Stimulated activated CD4-positive, alpha-beta T cell treated with anti-CD3 and anti-CD28 coated beads, Interleukin-2, amount 100 ng/mL, for 48 hours (primary cell): ENCODE measurements around the gene PPP1R14B.

Source experiments
- DNase-seq, 2 donors: peaks; one replicate each; pipeline ENCODE4 v3.0.0-alpha.2; 2020

PPP1R14B gene

DNA sequence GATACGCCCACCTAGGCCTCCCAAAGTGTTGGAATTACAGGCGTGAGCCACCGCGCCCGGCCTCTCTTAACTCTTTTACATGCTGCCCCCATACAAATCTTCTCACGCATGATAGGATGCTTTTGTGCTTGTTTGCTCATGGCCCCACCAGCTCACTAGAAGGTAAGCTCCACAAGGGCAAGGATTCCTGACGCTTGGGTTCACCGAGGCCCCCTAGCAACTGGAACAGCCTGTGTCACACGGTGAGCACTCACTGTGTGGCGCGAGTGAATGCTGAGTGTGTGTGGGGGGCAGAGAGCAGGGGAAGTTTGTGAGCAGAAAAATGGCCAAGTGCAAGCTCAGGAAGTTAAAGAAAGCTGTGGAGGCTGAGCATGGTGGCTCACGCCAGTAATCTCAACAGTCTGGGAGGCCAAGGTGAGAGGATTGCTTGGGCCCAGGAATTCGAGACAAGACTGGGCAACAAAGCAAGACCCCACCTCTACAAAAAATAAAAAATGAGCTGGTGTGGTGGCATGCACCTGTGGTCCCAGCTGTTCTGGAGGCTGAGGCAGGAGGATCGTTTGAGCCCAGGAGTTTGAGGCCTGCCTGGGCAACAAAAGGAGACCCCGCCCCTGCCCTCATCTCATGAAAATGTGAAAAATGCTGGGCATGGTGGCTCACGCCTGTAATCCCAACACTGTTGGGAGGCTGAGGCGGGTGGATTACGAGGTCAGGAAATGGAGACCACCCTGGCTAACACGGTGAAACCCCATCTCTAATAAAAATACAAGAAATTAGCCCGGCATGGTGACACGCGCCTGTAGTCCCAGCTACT is 35.4 kb upstream of the PPP1R14B start:
- DNase-seq: no peak

DNA sequence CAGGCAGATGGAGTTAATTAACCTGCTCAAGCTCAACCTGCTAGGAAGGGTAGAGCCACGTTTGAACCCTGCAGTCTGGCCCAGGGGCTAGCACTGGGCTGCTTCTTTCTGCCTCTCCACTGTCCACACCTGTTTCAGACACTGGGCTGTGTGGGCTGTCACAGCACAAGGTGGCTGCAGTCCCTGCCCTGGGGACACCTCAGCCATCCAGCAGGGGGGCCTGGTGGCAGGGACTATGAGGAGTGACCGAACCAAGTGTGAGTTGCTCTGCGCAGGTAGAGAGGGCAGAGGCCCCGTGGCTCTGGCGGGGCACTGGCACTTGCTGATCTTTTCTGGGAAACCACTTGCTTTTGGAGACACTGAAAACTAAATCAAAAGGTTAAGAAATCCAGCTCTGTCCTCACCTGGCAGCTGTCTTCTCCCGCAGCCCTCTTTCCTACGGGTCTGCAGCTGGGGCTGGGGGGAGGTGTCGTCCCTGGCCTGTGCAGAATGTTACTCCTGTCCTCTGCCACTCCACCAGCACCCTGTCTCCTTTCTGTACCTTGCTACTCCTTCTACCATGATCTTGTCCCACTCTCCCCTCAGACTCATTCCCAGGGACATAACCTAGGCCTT is 31.9 kb upstream of the PPP1R14B start:
- no peak for DNase-seq

DNA sequence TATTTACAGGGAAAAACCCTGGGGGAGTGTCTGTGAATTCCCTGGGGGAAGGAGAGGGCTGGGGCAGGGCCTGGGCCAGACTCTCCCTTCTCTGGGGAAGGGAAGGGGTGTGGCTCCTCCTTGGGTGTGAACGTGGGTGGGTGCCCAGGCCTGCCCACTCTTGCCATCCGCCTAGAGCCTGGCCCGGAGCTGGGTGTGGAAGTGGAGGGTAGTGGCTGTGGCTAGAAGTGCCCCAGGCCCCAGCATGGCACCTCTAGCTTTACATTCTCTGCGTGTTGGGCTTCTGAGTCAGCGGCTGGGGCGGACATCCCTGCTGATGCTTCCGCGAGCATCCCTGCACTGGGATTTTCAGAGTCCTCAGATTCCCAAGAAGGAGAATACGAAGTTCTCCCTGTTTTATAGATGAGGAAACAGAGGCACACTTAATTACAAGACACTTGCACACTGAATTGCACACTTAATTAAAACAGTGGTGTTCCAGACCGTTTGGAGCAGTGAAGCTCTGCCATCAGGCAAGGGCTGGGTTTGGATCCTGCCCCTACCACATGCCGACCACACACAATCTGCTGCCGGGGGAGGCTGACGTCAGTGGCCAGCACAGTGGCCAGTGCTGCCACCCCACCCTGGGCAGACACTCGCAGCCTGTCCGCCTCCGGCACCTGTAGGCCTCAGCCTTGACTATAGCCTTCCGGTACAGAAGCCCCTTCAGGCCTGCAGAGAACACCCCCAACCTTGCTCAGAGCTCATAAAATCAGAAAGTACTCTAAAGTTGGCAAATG is 30.1 kb upstream of the PPP1R14B start:
- no peak for DNase-seq

DNA sequence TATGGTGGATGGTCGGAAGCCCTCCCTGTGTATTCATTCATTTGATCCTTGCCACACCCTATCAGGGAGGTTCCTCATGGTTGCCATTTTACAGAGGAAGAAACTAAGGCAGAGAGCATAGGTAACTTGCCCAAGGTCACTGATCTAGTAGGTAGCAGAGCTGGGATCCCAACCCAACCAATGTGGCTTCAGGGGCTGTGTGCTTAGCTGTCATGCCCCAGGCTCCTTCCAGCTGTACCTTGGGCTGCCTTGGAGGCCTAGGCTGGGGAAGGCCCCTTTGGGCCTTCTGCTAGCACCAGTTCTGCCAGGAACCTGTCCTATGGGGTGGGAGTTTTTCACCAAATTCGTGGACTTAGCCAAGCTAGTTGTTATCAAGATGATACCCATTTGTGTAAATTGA is 29.1 kb upstream of the PPP1R14B start:
- no peak for DNase-seq

DNA sequence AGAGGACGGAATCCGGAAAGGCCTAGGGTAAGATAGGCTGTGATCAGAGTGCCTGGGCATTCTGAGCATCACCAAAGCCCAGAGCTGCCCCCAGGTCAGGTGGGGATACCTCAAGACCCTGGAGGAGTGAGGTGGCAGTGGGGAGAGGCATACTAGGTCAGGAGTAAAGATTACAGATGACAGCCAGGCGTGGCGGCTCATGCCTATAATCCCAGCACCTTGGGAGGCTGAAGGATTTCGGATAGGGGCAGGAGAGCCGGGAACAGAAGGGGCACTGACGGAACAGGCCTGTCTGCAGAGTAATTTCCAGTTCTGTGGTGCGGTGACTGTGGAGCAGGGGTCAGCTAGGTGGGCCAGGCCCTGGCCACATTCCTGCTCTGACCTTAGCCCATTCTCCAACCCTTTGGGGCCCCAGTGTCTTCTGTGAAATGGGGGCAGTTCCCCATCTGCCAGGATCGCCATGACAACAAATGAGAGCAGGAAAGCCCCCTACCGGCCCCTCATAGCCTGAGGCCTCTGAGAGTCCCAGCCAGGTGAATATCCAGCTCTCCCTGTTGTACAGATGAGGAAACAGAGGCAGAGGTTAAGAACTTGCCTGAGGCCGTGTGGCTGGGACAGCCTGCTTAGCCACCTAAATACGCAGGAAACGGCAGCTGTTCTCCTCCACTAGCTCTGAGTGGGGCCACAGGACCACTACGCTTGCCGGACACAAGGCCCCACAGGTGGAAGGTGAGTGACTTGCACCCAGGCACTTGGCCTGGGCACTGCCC is 28.5 kb upstream of the PPP1R14B start:
- DNase-seq: no peak

DNA sequence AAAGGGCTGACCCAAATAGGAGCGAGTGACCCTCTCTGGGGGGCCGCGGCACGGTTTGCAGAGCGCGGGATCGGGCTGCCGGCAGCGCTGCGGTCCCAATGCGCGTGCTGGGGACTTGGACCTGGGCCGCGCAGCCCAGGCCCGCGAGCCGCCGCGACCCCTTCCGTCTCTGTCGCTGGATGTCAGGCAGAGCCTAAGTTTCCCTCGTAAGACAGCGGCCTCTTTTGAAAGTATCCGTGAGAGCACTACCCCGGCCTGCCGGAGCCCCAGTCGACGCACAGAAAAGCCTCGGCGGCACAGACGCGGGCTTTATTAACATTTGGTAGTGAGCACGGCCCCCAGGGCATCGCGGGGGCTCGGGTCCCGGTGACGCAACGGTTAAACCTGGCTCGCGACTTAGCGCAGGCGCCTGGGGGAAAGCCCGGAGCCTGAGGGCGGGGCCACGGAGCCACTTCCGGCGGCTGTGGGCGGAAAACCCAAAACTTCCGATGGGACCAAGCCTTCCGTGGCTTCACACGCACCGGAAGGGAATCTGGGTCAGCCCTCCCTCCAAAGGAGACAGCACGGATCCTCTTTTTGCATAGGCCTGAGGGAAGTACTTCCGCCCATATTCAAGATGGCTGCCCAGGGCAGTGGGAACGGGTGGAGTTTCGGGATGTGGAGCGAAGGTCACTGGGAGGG is 22.9 kb upstream of the PPP1R14B start:
- DNase-seq: peak; percentile 95 to 98

DNA sequence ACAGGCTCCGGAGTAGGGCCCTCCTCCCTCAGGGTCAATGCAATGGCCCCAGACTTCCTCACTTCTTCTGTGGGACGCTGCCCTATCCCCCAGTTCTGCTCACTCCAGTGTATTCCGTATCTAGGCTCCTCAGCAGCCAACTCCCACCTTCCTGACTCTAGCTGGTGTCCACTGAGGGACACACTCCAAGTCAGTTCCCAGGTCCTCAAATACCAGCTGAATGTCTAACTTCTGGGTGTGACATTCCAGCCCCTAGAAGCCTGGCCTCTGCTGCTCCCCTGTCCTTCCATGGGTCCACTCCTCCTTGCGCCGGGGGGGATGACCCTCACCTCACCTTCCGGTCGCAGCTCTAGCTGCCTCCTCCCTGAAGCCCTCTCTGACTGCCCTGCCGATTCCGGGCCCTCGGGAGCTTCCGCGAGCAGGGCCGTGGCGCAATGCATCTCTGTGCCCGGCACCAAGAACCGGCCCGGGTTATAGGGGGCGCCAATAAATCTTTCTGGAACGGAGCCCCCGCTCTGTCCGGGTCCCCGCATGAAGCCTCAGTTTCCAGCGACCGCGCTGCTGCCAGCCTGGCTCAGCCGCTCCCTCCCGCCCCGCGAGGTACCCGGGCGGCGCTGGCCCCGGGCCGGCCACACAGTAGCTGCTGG is 22.3 kb upstream of the PPP1R14B start:
- DNase-seq: no peak

DNA sequence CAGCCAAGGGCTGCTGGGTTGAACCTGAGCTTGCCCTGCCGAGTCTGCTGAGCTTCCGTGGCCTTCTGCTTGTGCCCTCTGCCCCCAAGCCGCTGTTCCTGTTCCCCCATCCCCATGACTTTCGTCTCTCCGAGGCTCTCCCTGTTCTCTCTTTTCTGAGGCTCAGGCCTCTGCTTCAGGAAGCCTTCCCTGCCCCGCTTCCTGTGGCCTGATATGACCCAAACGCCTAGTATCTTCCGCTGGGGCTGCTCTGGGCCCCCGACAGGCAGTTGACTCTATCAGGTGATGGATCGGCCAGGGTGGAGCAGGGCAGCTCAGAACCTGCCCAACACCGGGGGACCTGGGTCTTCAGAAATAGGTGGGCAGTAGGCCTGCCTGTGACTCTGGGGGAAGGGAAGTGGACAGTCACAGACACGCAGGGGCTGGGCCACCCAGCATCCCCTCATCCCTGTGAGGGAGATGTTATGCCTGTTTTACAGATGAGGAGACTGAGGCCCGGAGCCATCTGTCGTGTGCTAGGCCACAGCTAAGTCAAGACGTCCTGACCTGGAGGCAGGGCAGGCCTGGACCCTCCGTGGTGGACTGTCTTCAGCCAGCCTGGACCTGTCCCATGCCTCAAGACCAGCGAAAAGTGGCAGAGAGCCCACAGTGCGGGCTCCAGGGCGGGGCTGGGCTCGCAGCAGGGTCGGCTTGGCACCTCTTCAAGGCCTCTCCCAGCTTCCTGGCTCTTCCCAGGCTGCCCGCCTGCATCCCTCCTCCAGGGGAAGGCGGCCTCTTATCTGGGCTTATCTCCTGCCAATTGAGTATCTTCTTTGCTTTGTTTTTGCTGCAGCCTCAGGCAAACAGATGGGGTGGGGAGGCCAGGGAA is 21.5 kb upstream of the PPP1R14B start:
- DNase-seq: no peak

DNA sequence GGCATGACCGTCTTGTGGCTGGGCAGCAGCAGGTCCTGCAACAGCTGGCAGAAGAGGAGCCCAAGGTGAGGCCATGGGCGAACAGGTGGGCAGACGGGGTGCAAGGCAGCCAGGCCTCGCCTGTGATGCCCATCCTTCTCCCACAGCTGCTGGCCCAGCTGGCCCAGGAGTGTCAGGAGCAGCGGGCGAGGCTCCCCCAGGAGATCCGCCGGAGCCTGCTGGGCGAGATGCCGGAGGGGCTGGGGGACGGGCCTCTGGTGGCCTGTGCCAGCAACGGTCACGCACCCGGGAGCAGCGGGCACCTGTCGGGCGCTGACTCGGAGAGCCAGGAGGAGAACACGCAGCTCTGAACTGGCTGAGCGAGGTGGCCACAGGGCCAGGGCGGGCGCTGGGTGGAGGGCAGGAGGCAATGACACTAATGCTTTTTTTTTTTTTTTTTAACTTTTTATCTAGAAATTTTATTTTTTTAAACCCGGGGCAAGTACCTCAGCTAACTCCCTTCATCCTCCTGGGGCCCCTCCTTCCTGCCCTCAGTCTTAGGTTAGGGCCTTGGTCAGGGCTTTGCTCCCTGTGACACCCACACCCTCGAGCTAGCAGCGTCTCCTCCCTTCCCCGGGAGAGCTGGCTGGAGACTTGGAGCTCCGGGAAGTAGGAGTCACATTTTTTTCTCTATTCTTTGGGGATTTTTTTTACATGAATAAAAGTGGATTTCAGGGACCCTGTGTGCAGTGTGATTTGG is 20.6 kb upstream of the PPP1R14B start:
- no peak for DNase-seq

DNA sequence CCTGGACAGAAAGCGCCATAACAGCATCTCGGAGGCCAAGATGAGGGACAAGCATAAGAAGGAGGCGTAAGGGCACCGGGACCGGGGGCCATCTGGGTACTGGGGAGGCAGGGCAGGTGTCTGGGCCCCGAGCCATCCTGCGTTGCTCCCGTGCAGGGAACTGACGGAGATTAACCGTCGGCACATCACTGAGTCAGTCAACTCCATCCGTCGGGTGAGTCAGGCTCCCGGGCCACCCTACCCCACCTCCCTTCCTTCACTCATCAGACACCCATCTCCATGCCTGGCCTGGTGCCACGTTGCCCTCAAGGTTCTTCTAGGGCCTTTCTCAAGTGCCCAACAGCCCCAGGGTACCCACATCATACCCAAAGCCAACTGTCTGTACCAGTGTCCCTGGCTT is 19.6 kb upstream of the PPP1R14B start:
- DNase-seq: no peak

DNA sequence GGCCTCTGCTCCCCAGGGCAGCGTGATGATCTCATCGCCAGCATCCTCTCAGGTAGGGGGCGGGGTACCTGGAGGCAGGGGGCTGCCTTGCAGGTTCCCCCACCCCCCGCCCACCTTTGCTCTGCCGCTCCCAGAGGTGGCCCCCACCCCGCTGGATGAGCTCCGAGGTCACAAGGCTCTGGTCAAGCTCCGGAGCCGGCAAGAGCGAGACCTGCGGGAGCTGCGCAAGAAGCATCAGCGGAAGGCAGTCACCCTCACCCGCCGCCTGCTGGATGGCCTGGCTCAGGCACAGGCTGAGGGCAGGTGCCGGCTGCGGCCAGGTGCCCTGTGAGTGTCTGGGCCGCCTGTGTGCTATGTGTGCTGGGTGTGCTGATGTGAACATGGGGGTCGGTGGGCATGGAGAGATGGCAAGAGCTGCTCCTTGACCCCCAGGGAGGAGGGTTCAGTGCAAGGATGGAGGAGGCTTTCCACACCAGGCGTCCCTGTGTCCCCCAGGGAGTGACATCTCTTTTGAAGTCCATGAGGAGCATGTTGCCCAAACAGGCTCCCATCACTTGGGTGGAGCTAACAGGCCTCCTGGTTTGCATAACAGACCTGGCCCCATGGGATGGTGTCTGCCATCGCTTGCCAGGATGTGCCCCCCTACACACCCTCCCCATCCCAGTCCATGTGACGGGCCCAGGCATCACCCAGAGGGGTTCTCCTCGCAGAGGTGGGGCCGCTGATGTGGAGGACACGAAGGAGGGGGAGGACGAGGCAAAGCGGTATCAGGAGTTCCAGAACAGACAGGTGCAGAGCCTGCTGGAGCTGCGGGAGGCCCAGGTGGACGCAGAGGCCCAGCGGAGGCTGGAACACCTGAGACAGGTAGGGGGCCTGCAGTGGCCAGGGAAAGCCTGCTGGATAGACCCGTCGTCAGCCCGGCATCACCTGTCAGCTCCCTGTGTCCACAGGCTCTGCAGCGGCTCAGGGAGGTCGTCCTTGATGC is 18.7 kb upstream of the PPP1R14B start:
- no peak for DNase-seq

DNA sequence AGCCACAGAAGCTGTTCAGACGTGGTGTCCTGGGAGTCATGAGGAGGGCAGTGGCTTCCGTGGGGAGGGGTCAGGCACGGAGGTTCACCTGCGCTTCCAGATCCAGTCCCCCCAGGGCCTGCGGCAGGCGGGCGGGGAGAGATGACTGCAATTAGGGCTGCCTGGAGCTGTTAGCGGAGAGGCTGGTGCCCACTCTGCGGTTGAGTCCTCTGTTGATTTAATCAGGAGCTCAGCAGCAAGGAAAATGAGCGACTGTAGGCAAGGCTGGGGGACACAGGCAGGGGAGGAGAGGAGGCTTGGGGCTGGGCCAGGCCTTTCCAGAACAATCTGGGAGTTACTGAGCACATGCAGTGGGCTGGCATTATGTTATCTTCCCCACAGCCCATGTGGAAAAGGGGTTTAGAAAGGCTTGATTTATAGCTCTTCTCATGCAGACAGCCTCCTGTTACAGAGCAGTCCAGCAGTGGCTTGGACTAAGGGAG is 17.7 kb upstream of the PPP1R14B start:
- DNase-seq: no peak

DNA sequence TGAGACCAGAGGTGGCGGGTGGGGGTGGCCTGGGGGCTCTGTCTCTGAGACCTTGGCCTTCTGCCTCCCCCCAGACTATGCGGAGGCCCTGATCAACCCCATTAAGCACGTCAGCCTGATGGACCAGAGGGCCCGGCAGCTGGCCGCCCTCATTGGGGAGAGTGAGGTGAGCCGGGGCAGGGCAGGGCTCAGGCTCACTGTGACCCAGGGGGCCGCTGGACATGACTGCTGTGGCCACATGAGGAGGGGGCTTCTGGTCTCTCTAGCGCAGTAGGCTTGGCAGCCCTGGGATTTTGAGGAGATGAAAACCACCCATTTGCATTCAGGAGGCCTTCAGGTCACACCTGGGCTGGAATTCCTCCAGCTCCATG is 17.2 kb upstream of the PPP1R14B start:
- DNase-seq: no peak

DNA sequence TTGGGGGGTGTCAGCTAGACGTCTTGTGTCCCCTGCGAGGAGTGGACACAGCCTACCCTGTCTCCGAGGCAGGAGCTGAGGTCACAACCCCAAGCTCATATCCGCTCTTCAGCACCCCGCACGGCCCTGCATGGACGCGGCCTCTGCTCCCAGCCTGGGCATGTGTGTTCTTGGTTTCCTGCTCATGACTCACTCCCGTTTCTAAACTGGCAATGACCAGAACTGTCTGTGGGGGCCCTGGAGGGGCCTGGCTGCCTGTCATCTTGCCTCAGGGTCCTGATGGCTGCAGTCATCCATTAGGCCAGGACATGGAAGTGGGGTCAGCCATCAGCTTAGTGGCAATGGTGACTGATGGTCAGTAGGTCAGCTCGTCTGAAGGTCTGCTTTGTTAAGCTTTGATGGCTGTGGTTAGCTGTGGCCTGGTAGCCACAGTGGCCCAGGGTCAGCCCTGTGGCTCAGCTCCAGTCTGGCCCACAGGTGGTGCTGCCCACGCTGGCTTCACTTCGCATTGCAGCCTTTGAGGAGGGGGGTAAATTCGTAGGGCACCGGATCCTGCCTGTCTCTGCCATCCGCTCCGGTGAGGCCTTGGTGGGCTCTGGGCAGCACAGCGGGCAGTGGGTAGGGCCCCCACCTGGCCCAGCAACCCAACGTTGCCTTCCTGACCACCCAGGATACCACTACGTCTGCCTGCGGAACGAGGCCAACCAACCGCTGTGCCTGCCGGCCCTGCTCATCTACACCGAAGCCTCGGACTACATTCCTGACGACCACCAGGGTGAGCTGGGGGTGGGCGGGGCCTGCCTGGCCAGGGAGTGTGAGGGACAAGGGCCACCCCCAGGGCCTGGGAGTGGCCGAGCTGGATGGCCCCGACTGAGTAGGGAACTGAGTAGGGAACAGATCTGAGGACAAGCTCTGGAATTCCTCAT is 16.5 kb upstream of the PPP1R14B start:
- no peak for DNase-seq

DNA sequence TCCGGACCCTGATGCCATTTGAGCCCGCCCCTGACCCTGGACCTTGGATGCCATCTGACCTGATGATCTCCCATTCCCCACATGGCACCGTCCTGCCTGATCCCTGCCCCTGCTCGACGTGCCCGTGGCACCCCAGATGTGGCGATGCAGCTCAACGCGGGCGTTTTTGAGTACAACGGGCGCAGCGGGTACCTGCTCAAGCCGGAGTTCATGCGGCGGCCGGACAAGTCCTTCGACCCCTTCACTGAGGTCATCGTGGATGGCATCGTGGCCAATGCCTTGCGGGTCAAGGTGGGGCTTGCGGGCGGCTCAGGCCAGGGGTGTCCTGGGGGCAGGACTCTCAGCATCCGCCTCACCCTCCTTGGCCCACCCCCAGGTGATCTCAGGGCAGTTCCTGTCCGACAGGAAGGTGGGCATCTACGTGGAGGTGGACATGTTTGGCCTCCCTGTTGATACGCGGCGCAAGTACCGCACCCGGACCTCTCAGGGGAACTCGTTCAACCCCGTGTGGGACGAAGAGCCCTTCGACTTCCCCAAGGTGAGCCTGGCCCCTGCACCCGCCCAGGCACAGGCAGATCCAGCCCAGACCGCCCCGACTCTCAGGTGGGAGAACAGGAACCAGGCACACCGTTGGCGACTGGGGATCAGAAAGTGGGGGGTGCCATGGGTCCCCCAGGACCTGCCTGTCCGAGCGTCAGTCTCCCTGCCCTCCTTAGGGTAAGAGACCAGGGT is 15.7 kb upstream of the PPP1R14B start:
- no peak for DNase-seq

DNA sequence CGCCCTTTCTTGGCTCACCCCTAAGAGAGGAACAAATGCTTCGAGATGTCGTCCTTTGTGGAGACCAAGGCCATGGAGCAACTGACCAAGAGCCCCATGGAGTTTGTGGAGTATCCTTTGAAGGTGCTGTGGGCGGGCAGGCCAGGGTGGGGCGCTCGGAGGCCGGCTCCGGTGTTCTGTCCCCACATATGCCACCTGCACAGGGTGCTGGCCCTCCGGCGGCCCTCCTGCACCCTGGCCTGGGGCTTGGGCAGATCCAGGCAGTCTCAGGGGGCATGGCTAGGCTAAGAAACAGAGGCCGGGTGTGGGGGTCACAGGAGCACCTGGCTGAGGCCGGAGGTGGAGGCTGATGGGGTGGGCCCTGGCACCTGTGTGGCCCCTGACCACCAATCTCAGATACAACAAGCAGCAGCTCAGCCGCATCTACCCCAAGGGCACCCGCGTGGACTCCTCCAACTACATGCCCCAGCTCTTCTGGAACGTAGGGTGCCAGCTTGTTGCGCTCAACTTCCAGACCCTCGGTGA is 14.9 kb upstream of the PPP1R14B start:
- DNase-seq: no peak
